Calu3 (cell line): ENCODE data around the gene WDFY3. TPM values are rescaled to one million over a fixed set of nuclear protein-coding genes. Genes with fewer than 3 reads are reported as not detected.
A peak's percentile ranks its signal among the peaks of the same experiment; 100 is the strongest.

Source experiments
- BruUV-seq: library from RNA; stranded (reverse); fragments of 400-500 nt; replicated peaks from 2 replicates; lab custom pipeline; 2021; lab: Mats Ljungman, UMichigan
- CTCF ChIA-PET: fragments of 300-600 bp; sonication (Branson Sonifier 250); formaldehyde crosslinking; loops from one replicate; lab custom pipeline; 2022; ENCODE audit warnings: antibody characterized with exemption; lab: Charles Lee
- DNase-seq: peaks from one replicate; pipeline ENCODE4 v3.0.0; 2022
- H3K27ac Mint-ChIP-seq: one replicate; pipeline ENCODE4 v1.8.0; 2022; ENCODE audit warnings: mixed read lengths; ENCODE audit not compliant: unreplicated experiment
- H3K27me3 Mint-ChIP-seq: one replicate; pipeline ENCODE4 v1.8.0; 2022; ENCODE audit warnings: mixed read lengths; ENCODE audit not compliant: unreplicated experiment
- H3K36me3 Mint-ChIP-seq: one replicate; pipeline ENCODE4 v1.8.0; 2022; ENCODE audit warnings: mild to moderate bottlenecking, moderate library complexity, mixed read lengths; ENCODE audit not compliant: insufficient read depth, unreplicated experiment
- H3K4me1 Mint-ChIP-seq: one replicate; pipeline ENCODE4 v1.8.0; 2022; ENCODE audit warnings: mild to moderate bottlenecking, low read depth, mixed read lengths; ENCODE audit not compliant: unreplicated experiment
- H3K4me3 Mint-ChIP-seq: one replicate; pipeline ENCODE4 v1.8.0; 2022; ENCODE audit warnings: mild to moderate bottlenecking, low read depth, moderate library complexity, mixed read lengths; ENCODE audit not compliant: unreplicated experiment
- H3K9me3 Mint-ChIP-seq: one replicate; pipeline ENCODE4 v1.8.0; 2022; ENCODE audit warnings: low read depth, mixed read lengths; ENCODE audit not compliant: unreplicated experiment
- CTCF ChIP-seq: fragments of 200-600 bp; IDR thresholded peaks from one replicate; pipeline ENCODE4 v1.8.0; 2022; ENCODE audit warnings: antibody characterized with exemption; ENCODE audit not compliant: unreplicated experiment
- intact Hi-C: fragments of 100-400 bp; cut with micrococcal nuclease; formaldehyde crosslinking; loops from one replicate; pipeline ENCODE4 v1.10.0; 2022; ENCODE audit not compliant: unreplicated experiment
- total RNA-seq: library from RNA; stranded (reverse); gene quantifications from 2 replicates; pipeline ENCODE4 v1.2.3, GENCODE V29; 2022

The WDFY3 gene
- total RNA-seq, 1 experiment from 2014 or later = 31.5 TPM

GRCh38 chr4:84964995-84965552 lies 1.4 kb downstream of the WDFY3 start:
- TF ChIP-seq CTCF = no peak
- Mint-ChIP-seq H3K9me3 (no peaks in the 10 kb centered on the region), H3K36me3 (peaks cover 23% of the 10 kb centered on the region), H3K27ac (no peak overlapping the region), H3K4me3 (peak overlapping the region; percentile 100), H3K27me3 (no peaks in the 10 kb centered on the region), H3K4me1 (peaks cover 13% of the 10 kb centered on the region)
- BruUV-seq = TSS peak; percentile 39
- CTCF ChIA-PET = interaction anchor here (0.9 kb wide), 1 partner anchor 9 kb away, joined by 3 read pairs; no protein-coding TSS in a partner anchor
- intact Hi-C loops = no loop called here
- DNase-seq = no peak

- CTCF ChIA-PET = no interaction called here
- H3K36me3 Mint-ChIP-seq = peaks cover 20% of the 10 kb centered on the region
- intact Hi-C loops = no loop called here
- no peak for TF ChIP-seq CTCF
- peaks cover 30% of the 10 kb centered on the region for H3K4me1 Mint-ChIP-seq
- H3K4me3 Mint-ChIP-seq = no peak overlapping the region
- H3K27me3 Mint-ChIP-seq = no peaks in the 10 kb centered on the region
- no TSS peak for BruUV-seq
- no peaks in the 10 kb centered on the region for H3K9me3 Mint-ChIP-seq
- no peak for DNase-seq
- H3K27ac Mint-ChIP-seq = no peak overlapping the region
Observed at GRCh38 chr4:84962102-84962501, 4.4 kb downstream of the WDFY3 start.

- peaks cover 45% of the 10 kb centered on the region for H3K4me1 Mint-ChIP-seq
- CTCF ChIA-PET = no interaction called here
- no peak for DNase-seq
- no peaks in the 10 kb centered on the region for H3K9me3 Mint-ChIP-seq
- intact Hi-C loops = no loop called here
- no peak overlapping the region for H3K4me3 Mint-ChIP-seq
- H3K27ac Mint-ChIP-seq = no peak overlapping the region
- H3K27me3 Mint-ChIP-seq = no peaks in the 10 kb centered on the region
- TF ChIP-seq CTCF = no peak
- no peaks in the 10 kb centered on the region for H3K36me3 Mint-ChIP-seq
- no TSS peak for BruUV-seq
Observed at GRCh38 chr4:84958434-84958833, 8.1 kb downstream of the WDFY3 start.

- intact Hi-C loops = no loop called here
- H3K4me3 Mint-ChIP-seq = no peak overlapping the region
- H3K27ac Mint-ChIP-seq = no peak overlapping the region
- H3K9me3 Mint-ChIP-seq = no peaks in the 10 kb centered on the region
- no peaks in the 10 kb centered on the region for H3K36me3 Mint-ChIP-seq
- peaks cover 51% of the 10 kb centered on the region for H3K4me1 Mint-ChIP-seq
- TF ChIP-seq CTCF = no peak
- H3K27me3 Mint-ChIP-seq = no peaks in the 10 kb centered on the region
- no peak for DNase-seq
- no TSS peak for BruUV-seq
- CTCF ChIA-PET = no interaction called here
Observed at GRCh38 chr4:84957514-84958420, 8.7 kb downstream of the WDFY3 start.
